Mucosa of stomach (tissue), 1 donor: ENCODE measurements around the gene ZDHHC9.

Experiments
- H3K27me3 ChIP-seq: one replicate; pipeline ENCODE4 v1.7.0; 2013; ENCODE audit warnings: mild to moderate bottlenecking, low read length; ENCODE audit not compliant: control insufficient read depth, insufficient read depth
- H3K36me3 ChIP-seq: one replicate; pipeline ENCODE4 v1.7.0; 2013; ENCODE audit warnings: low read length; ENCODE audit not compliant: control insufficient read depth, insufficient read depth
- H3K4me1 ChIP-seq: one replicate; pipeline ENCODE4 v1.7.0; 2013; ENCODE audit warnings: mild to moderate bottlenecking, low read length; ENCODE audit not compliant: control insufficient read depth, insufficient read depth
- H3K4me3 ChIP-seq: one replicate; pipeline ENCODE4 v1.7.0; 2013; ENCODE audit warnings: low read length
- H3K9ac ChIP-seq: one replicate; pipeline ENCODE4 v1.7.0; 2013; ENCODE audit warnings: mild to moderate bottlenecking, low read length, moderate library complexity
- H3K9me3 ChIP-seq: one replicate; pipeline ENCODE4 v1.7.0; 2013; ENCODE audit warnings: mild to moderate bottlenecking, low read length, moderate library complexity; ENCODE audit not compliant: control insufficient read depth
- donor health status: Pancreatic carcinoma.

The ZDHHC9 gene

GRCh38 chrX:129781680-129782495 lies 61.8 kb downstream of the ZDHHC9 start:
- no peaks in the 10 kb centered on the region for H3K27me3 ChIP-seq
- H3K36me3 ChIP-seq = no peaks in the 10 kb centered on the region
- no peak overlapping the region for H3K9ac ChIP-seq
- H3K9me3 ChIP-seq = no peaks in the 10 kb centered on the region
- no peak overlapping the region for H3K4me3 ChIP-seq
- H3K4me1 ChIP-seq = peaks cover 7% of the 10 kb centered on the region

- Histone ChIP-seq H3K4me3 (no peak overlapping the region), H3K9me3 (no peaks in the 10 kb centered on the region), H3K4me1 (peaks cover 10% of the 10 kb centered on the region), H3K36me3 (no peaks in the 10 kb centered on the region), H3K27me3 (no peaks in the 10 kb centered on the region), H3K9ac (no peak overlapping the region)
These were observed 62.5 kb downstream of the ZDHHC9 start for GRCh38 chrX:129781134-129781672.

GRCh38 chrX:129780441-129781105 lies 63.1 kb downstream of the ZDHHC9 start:
- Histone ChIP-seq H3K4me3 (no peak overlapping the region), H3K4me1 (peaks cover 10% of the 10 kb centered on the region), H3K36me3 (no peaks in the 10 kb centered on the region), H3K9me3 (no peaks in the 10 kb centered on the region), H3K27me3 (no peaks in the 10 kb centered on the region), H3K9ac (peak overlapping the region; percentile 28)

- Histone ChIP-seq H3K9ac (peak within 1 kb of the TSS; percentile 28), H3K4me3 (no peak within 1 kb of the TSS), H3K36me3 (no peaks in the 10 kb centered on the region), H3K9me3 (no peaks in the 10 kb centered on the region), H3K4me1 (peaks cover 10% of the 10 kb centered on the region), H3K27me3 (no peaks in the 10 kb centered on the region)
These were observed 63.9 kb downstream of the ZDHHC9 start, which contains the start of gene SASH3 for GRCh38 chrX:129779747-129780146. Gene SASH3, plus strand, starts transcription at chrX:129779949. Its CDS starts 149 bp downstream, at chrX:129780098.

GRCh38 chrX:129779086-129779672 lies 64.5 kb downstream of the ZDHHC9 start:
- no peak overlapping the region for H3K4me3 ChIP-seq

GRCh38 chrX:129777218-129778030 lies 66.3 kb downstream of the ZDHHC9 start:
- H3K4me1 ChIP-seq = peaks cover 14% of the 10 kb centered on the region
- no peaks in the 10 kb centered on the region for H3K9me3 ChIP-seq
- H3K9ac ChIP-seq = peak overlapping the region; percentile 53
- no peaks in the 10 kb centered on the region for H3K36me3 ChIP-seq
- no peaks in the 10 kb centered on the region for H3K27me3 ChIP-seq
- no peak overlapping the region for H3K4me3 ChIP-seq

More at GRCh38 chrX:129779086-129779672, 64.5 kb downstream of the ZDHHC9 start:
- Histone ChIP-seq H3K27me3 (no peaks in the 10 kb centered on the region), H3K36me3 (no peaks in the 10 kb centered on the region), H3K4me1 (peaks cover 10% of the 10 kb centered on the region), H3K9ac (no peak overlapping the region), H3K9me3 (no peaks in the 10 kb centered on the region)

- H3K27me3 ChIP-seq = no peaks in the 10 kb centered on the region
- H3K36me3 ChIP-seq = no peaks in the 10 kb centered on the region
- peaks cover 14% of the 10 kb centered on the region for H3K4me1 ChIP-seq
- H3K4me3 ChIP-seq = no peak overlapping the region
- no peak overlapping the region for H3K9ac ChIP-seq
- H3K9me3 ChIP-seq = no peaks in the 10 kb centered on the region
These were observed 69.8 kb downstream of the ZDHHC9 start for GRCh38 chrX:129773649-129774458.

GRCh38 chrX:129772796-129773431 lies 70.8 kb downstream of the ZDHHC9 start:
- Histone ChIP-seq H3K36me3 (no peaks in the 10 kb centered on the region), H3K4me1 (peaks cover 14% of the 10 kb centered on the region), H3K27me3 (no peaks in the 10 kb centered on the region), H3K9me3 (no peaks in the 10 kb centered on the region), H3K4me3 (no peak overlapping the region), H3K9ac (no peak overlapping the region)

- no peaks in the 10 kb centered on the region for H3K9me3 ChIP-seq
- H3K4me1 ChIP-seq = peaks cover 4% of the 10 kb centered on the region
- no peak overlapping the region for H3K9ac ChIP-seq
- no peak overlapping the region for H3K4me3 ChIP-seq
- no peaks in the 10 kb centered on the region for H3K27me3 ChIP-seq
- H3K36me3 ChIP-seq = no peaks in the 10 kb centered on the region
These were observed 72.3 kb downstream of the ZDHHC9 start for GRCh38 chrX:129771266-129771995.

- H3K4me1 ChIP-seq = peaks cover 4% of the 10 kb centered on the region
- H3K36me3 ChIP-seq = no peaks in the 10 kb centered on the region
- no peak overlapping the region for H3K4me3 ChIP-seq
- H3K9me3 ChIP-seq = no peaks in the 10 kb centered on the region
- no peaks in the 10 kb centered on the region for H3K27me3 ChIP-seq
- no peak overlapping the region for H3K9ac ChIP-seq
These were observed 74.1 kb downstream of the ZDHHC9 start for GRCh38 chrX:129769467-129770154.
